ENCODE results near the gene ZNF783. TPM values are rescaled to one million over a fixed set of nuclear protein-coding genes. Genes with fewer than 3 reads are reported as not detected.
"Not testable (repeated sequence)": the region's sequence is repeated elsewhere in the genome, so short reads cannot be mapped to it uniquely, and the experiment has no call there.

Gene ZNF783
- total RNA-seq, 1 experiment from 2014 or later = 10.8 TPM

- no TSS peak for BruUV-seq (replicated peaks)
- Histone ChIP-seq H3K4me3 (ENCODE audit: low read depth, low read length, poor library complexity, severe bottlenecking) (no peak overlapping the region), H3K27me3 (replicated peaks; ENCODE audit: insufficient read depth, low read depth, low read length, poor library complexity) (peaks cover 4% of the 10 kb centered on the region), H3K36me3 (ENCODE audit: insufficient read depth, low read length, poor library complexity, severe bottlenecking) (no peaks in the 10 kb centered on the region), H3K9me3 (ENCODE audit: low read depth, low read length, poor library complexity, severe bottlenecking) (no peaks in the 10 kb centered on the region), H3K27ac (ENCODE audit: low read depth, low read length, poor library complexity, severe bottlenecking) (no peak overlapping the region), H3K4me1 (ENCODE audit: insufficient read depth, low read length, poor library complexity, severe bottlenecking) (no peaks in the 10 kb centered on the region)
- ChIA-PET POLR2A (ENCODE audit: low non-redundant PET) (no interaction called here), CTCF (no interaction called here)
- intact Hi-C loops (cut with micrococcal nuclease; ENCODE audit: unreplicated experiment) = no loop called here
- no peak for TF ChIP-seq EZH2 (IDR thresholded peaks at IDR 0.05; ENCODE audit: borderline replicate concordance, low read depth, low read length, poor library complexity, severe bottlenecking)
- TF ChIP-seq, protein P1, sequence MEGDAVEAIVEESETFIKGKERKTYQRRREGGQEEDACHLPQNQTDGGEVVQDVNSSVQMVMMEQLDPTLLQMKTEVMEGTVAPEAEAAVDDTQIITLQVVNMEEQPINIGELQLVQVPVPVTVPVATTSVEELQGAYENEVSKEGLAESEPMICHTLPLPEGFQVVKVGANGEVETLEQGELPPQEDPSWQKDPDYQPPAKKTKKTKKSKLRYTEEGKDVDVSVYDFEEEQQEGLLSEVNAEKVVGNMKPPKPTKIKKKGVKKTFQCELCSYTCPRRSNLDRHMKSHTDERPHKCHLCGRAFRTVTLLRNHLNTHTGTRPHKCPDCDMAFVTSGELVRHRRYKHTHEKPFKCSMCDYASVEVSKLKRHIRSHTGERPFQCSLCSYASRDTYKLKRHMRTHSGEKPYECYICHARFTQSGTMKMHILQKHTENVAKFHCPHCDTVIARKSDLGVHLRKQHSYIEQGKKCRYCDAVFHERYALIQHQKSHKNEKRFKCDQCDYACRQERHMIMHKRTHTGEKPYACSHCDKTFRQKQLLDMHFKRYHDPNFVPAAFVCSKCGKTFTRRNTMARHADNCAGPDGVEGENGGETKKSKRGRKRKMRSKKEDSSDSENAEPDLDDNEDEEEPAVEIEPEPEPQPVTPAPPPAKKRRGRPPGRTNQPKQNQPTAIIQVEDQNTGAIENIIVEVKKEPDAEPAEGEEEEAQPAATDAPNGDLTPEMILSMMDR (conservative IDR thresholded peaks at IDR 0.05; ENCODE audit: low read depth, low read length) = no peak
- DNase-seq (ENCODE audit: low spot score) = no peak
These were observed 67.9 kb downstream of the ZNF783 start for GRCh38 chr7:149329766-149330334.

DNA sequence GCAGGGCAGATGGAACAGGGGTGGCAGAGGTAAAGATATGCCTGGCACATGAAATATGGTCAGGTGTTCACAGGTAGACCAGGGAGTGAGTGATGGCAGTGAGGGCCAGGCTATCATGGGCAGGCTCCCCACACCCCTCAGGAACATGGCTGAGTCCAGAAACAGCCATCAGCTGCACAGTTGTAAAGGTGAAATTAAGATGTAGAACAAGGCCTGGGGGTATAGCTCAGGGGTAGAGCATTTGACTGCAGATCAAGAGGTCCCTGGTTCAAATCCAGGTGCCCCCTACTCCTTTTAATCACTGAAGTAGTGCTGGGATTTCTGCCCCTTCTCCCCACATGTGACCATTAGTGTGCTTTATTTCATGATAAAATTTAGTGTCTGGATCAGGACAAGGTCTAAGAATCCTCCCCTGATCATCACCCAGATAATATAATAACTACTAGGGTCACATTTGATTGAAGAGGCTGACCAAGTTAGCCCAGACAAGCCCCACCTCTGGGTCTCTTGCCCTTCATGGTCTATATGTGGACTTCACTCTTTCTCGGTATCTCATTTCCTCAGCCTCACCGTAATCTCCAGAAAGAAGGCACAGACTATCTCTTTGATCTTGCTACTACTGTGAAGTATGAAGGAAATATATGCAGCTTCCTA, 69.0 kb downstream of the ZNF783 start:
- Histone ChIP-seq H3K9me3 (ENCODE audit: low read depth, low read length, poor library complexity, severe bottlenecking) (no peaks in the 10 kb centered on the region), H3K27me3 (replicated peaks; ENCODE audit: insufficient read depth, low read depth, low read length, poor library complexity) (peaks cover 4% of the 10 kb centered on the region), H3K36me3 (ENCODE audit: insufficient read depth, low read length, poor library complexity, severe bottlenecking) (no peaks in the 10 kb centered on the region), H3K4me3 (ENCODE audit: low read depth, low read length, poor library complexity, severe bottlenecking) (no peak overlapping the region), H3K27ac (ENCODE audit: low read depth, low read length, poor library complexity, severe bottlenecking) (no peak overlapping the region), H3K4me1 (ENCODE audit: insufficient read depth, low read length, poor library complexity, severe bottlenecking) (no peaks in the 10 kb centered on the region)
- ChIA-PET CTCF (no interaction called here), POLR2A (ENCODE audit: low non-redundant PET) (no interaction called here)
- TF ChIP-seq, protein P1 (conservative IDR thresholded peaks at IDR 0.05; ENCODE audit: low read depth, low read length) = no peak
- TF ChIP-seq EZH2 (IDR thresholded peaks at IDR 0.05; ENCODE audit: borderline replicate concordance, low read depth, low read length, poor library complexity, severe bottlenecking) = no peak
- intact Hi-C loops (cut with micrococcal nuclease; ENCODE audit: unreplicated experiment) = no loop called here
- no peak for DNase-seq (ENCODE audit: low spot score)
- BruUV-seq (replicated peaks) = no TSS peak

DNA sequence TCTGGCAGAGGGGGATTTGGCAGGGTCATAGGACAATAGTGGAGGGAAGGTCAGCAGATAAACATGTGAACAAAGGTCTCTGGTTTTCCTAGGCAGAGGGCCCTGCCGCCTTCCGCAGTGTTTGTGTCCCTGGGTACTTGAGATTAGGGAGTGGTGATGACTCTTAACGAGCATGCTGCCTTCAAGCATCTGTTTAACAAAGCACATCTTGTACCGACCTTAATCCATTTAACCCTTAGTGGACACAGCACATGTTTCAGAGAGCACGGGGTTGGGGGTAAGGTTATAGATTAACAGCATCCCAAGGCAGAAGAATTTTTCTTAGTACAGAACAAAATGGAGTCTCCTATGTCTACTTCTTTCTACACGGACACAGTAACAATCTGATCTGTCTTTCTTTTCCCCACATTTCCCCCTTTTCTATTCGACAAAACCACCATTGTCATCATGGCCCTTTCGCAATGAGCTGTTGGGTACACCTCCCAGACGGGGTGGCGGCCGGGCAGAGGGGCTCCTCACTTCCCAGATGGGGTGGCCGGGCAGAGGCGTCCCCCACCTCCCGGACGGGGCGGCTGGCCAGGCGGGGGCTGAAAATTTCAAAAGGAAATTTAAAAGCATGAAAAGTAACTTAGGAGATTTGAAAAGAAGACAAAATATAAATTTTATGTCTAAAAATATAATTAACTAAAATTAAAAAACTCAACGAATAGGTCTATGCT, 70.8 kb downstream of the ZNF783 start:
- CTCF ChIA-PET = not testable (repeated sequence)

More for the DNA sequence above, 70.8 kb downstream of the ZNF783 start:
- BruUV-seq (replicated peaks); intact Hi-C loops (cut with micrococcal nuclease; ENCODE audit: unreplicated experiment); DNase-seq (ENCODE audit: low spot score); H3K4me1 ChIP-seq (ENCODE audit: insufficient read depth, low read length, poor library complexity, severe bottlenecking); H3K36me3 ChIP-seq (ENCODE audit: insufficient read depth, low read length, poor library complexity, severe bottlenecking); H3K9me3 ChIP-seq (ENCODE audit: low read depth, low read length, poor library complexity, severe bottlenecking); H3K4me3 ChIP-seq (ENCODE audit: low read depth, low read length, poor library complexity, severe bottlenecking); H3K27me3 ChIP-seq (replicated peaks; ENCODE audit: insufficient read depth, low read depth, low read length, poor library complexity); H3K27ac ChIP-seq (ENCODE audit: low read depth, low read length, poor library complexity, severe bottlenecking): not testable (repeated sequence)
- POLR2A ChIA-PET (ENCODE audit: low non-redundant PET) = interaction anchor here (0.7 kb wide), 1 partner anchor 14 kb away, joined by 5 read pairs; no protein-coding TSS in a partner anchor
